ENCODE results near the gene SMIM36. TPM values are rescaled to one million over a fixed set of nuclear protein-coding genes. Genes with fewer than 3 reads are reported as not detected.

SMIM36 gene
- total and polyA plus RNA-seq, 10 of the 15 experiments (the other 5 are each of a cell fraction or from before 2014, with no cell fraction given) = not detected

DNA sequence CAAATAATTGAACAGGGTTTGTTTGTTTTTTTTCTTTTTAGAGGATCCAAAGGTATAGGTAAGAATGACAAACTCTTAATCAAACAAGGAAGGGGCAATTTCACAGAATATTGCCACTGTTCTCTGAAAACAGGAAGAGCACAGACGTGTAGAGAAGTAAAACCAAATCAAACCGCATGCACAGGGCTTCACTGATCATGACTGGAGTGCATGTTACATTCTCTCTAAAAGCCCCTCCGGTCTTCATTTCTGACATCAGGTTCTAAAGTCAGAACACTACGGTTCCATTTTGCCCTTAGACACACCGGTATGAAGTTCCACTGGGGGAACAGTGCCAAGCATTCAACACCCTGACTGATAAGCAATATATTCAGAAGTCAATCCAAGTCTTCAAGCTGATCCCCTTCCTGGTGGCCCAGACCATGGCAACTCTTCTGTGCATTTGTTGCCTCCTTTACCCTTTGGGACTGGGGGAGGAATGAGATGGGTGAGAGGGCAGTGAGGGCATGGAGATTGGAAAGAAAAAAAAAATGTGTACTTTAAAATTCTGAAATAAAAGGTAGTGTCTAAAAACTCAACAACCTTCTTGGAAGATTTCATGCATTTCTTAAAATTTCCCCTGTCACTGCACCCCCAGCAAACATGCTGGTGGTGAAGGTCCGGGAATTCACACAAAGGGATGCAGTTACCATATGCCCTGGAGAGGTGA is 91.0 kb downstream of the SMIM36 start (continued):
- TF ChIP-seq, protein P1, sequence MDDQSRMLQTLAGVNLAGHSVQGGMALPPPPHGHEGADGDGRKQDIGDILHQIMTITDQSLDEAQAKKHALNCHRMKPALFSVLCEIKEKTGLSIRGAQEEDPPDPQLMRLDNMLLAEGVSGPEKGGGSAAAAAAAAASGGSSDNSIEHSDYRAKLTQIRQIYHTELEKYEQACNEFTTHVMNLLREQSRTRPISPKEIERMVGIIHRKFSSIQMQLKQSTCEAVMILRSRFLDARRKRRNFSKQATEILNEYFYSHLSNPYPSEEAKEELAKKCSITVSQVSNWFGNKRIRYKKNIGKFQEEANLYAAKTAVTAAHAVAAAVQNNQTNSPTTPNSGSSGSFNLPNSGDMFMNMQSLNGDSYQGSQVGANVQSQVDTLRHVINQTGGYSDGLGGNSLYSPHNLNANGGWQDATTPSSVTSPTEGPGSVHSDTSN (IDR thresholded peaks at IDR 0.05; ENCODE audit: insufficient replicate concordance, low read depth, low read length) = no peak
- TF ChIP-seq, protein P2, sequence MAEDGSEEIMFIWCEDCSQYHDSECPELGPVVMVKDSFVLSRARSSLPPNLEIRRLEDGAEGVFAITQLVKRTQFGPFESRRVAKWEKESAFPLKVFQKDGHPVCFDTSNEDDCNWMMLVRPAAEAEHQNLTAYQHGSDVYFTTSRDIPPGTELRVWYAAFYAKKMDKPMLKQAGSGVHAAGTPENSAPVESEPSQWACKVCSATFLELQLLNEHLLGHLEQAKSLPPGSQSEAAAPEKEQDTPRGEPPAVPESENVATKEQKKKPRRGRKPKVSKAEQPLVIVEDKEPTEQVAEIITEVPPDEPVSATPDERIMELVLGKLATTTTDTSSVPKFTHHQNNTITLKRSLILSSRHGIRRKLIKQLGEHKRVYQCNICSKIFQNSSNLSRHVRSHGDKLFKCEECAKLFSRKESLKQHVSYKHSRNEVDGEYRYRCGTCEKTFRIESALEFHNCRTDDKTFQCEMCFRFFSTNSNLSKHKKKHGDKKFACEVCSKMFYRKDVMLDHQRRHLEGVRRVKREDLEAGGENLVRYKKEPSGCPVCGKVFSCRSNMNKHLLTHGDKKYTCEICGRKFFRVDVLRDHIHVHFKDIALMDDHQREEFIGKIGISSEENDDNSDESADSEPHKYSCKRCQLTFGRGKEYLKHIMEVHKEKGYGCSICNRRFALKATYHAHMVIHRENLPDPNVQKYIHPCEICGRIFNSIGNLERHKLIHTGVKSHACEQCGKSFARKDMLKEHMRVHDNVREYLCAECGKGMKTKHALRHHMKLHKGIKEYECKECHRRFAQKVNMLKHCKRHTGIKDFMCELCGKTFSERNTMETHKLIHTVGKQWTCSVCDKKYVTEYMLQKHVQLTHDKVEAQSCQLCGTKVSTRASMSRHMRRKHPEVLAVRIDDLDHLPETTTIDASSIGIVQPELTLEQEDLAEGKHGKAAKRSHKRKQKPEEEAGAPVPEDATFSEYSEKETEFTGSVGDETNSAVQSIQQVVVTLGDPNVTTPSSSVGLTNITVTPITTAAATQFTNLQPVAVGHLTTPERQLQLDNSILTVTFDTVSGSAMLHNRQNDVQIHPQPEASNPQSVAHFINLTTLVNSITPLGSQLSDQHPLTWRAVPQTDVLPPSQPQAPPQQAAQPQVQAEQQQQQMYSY (CRISPR knock-in tag; IDR thresholded peaks at IDR 0.05) = no peak
- TF ChIP-seq SRF (IDR thresholded peaks at IDR 0.05; ENCODE audit: low read depth in 2 of 2, low read length in 2 of 2) = no peak
- TF ChIP-seq NR2C1 (IDR thresholded peaks at IDR 0.05) = no peak
- TF ChIP-seq TCF3 (IDR thresholded peaks at IDR 0.05; ENCODE audit: borderline replicate concordance, insufficient read depth, low read depth, low read length) = no peak
- TF ChIP-seq, protein P3, sequence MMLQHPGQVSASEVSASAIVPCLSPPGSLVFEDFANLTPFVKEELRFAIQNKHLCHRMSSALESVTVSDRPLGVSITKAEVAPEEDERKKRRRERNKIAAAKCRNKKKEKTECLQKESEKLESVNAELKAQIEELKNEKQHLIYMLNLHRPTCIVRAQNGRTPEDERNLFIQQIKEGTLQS (IDR thresholded peaks at IDR 0.05; ENCODE audit: borderline replicate concordance, extremely low read depth, low read depth, low read length) = no peak
- TF ChIP-seq FOXK2 (IDR thresholded peaks at IDR 0.05) = no peak
- no peak for TF ChIP-seq FOXM1 (IDR thresholded peaks at IDR 0.05; ENCODE audit: low read depth, low read length)
- TF ChIP-seq TCF12 (IDR thresholded peaks at IDR 0.05; ENCODE audit: low read depth, low read length) = no peak
- TF ChIP-seq NRF1 (conservative IDR thresholded peaks at IDR 0.05; ENCODE audit: low read depth, low read length) = no peak
- TF ChIP-seq MYC (IDR thresholded peaks at IDR 0.05; ENCODE audit: insufficient read depth, insufficient read length, insufficient replicate concordance, low read length, severe bottlenecking) = no peak
- TF ChIP-seq, protein P4, sequence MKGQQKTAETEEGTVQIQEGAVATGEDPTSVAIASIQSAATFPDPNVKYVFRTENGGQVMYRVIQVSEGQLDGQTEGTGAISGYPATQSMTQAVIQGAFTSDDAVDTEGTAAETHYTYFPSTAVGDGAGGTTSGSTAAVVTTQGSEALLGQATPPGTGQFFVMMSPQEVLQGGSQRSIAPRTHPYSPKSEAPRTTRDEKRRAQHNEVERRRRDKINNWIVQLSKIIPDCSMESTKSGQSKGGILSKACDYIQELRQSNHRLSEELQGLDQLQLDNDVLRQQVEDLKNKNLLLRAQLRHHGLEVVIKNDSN (IDR thresholded peaks at IDR 0.05; ENCODE audit: borderline replicate concordance, extremely low read length, insufficient read depth, low read depth, low read length) = no peak
- TF ChIP-seq, protein P5, sequence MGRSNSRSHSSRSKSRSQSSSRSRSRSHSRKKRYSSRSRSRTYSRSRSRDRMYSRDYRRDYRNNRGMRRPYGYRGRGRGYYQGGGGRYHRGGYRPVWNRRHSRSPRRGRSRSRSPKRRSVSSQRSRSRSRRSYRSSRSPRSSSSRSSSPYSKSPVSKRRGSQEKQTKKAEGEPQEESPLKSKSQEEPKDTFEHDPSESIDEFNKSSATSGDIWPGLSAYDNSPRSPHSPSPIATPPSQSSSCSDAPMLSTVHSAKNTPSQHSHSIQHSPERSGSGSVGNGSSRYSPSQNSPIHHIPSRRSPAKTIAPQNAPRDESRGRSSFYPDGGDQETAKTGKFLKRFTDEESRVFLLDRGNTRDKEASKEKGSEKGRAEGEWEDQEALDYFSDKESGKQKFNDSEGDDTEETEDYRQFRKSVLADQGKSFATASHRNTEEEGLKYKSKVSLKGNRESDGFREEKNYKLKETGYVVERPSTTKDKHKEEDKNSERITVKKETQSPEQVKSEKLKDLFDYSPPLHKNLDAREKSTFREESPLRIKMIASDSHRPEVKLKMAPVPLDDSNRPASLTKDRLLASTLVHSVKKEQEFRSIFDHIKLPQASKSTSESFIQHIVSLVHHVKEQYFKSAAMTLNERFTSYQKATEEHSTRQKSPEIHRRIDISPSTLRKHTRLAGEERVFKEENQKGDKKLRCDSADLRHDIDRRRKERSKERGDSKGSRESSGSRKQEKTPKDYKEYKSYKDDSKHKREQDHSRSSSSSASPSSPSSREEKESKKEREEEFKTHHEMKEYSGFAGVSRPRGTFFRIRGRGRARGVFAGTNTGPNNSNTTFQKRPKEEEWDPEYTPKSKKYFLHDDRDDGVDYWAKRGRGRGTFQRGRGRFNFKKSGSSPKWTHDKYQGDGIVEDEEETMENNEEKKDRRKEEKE (IDR thresholded peaks at IDR 0.05) = no peak
- TF ChIP-seq ATF7 (IDR thresholded peaks at IDR 0.05; ENCODE audit: low read depth) = peak; percentile 64; the same call in 1 of the 2 replicates
- TF ChIP-seq HDAC6 (IDR thresholded peaks at IDR 0.05; ENCODE audit: unreplicated experiment) = peak; percentile 24
- no peak for TF ChIP-seq SMC3 (IDR thresholded peaks at IDR 0.05; ENCODE audit: borderline replicate concordance, low read length)
- no peak for TF ChIP-seq CEBPB (IDR thresholded peaks at IDR 0.05; ENCODE audit: borderline replicate concordance in 1 of 2, low read depth in 2 of 2, low read length in 2 of 2)
